DND-41 (cell line): ENCODE results near the gene EXD3.

Source experiments
- ATAC-seq: fragments of 200-7000 bp; cut with Tn5 transposase; 3 replicates; pipeline ENCODE4 v1.9.1; 2021; ENCODE audit warnings: low read depth; ENCODE audit not compliant: insufficient read depth
- DNase-seq: peaks from one replicate; pipeline ENCODE4 v3.0.0-alpha.2; 2020
- H2AFZ ChIP-seq: 2 replicates; pipeline ENCODE4 v1.6.0; 2012; ENCODE audit warnings: low read depth, low read length
- H3K27ac ChIP-seq: 2 replicates; pipeline ENCODE4 v1.5.1; 2012; ENCODE audit warnings: low read length, inconsistent platforms
- H3K27me3 ChIP-seq: fragments of 200-600 bp; sonication (generic); 2 replicates; pipeline ENCODE4 v1.6.0; 2012; ENCODE audit warnings: low read length, mild to moderate bottlenecking, inconsistent platforms; ENCODE audit not compliant: insufficient read depth, poor library complexity
- H3K36me3 ChIP-seq: 2 replicates; pipeline ENCODE4 v1.5.1; 2012; ENCODE audit warnings: low read length, inconsistent platforms; ENCODE audit not compliant: insufficient read depth
- H3K4me1 ChIP-seq: 2 replicates; pipeline ENCODE4 v1.5.1; 2012; ENCODE audit warnings: mild to moderate bottlenecking, low read length; ENCODE audit not compliant: insufficient read depth
- H3K4me2 ChIP-seq: 2 replicates; pipeline ENCODE4 v1.6.0; 2012; ENCODE audit warnings: mild to moderate bottlenecking, moderate library complexity, low read length, inconsistent platforms; ENCODE audit not compliant: insufficient read depth
- H3K4me3 ChIP-seq, 2 experiments: fragments of 200-600 bp in 1 of 2; shearing (Covaris generic) in 1 of 2; 2 replicates each; pipeline ENCODE4 v1.5.1; 2012 to 2016; ENCODE audit warnings: inconsistent platforms in 2 of 2, low read length in 2 of 2, mild to moderate bottlenecking in 2 of 2, low read depth in 1 of 2, moderate library complexity in 1 of 2
- H3K79me2 ChIP-seq: 2 replicates; pipeline ENCODE4 v1.6.0; 2012; ENCODE audit warnings: low read length, inconsistent platforms; ENCODE audit not compliant: insufficient read depth
- H3K9ac ChIP-seq: 2 replicates; pipeline ENCODE4 v1.6.0; 2012; ENCODE audit warnings: low read depth, mild to moderate bottlenecking, inconsistent platforms, low read length, moderate library complexity
- H3K9me3 ChIP-seq: 2 replicates; pipeline ENCODE4 v1.5.1; 2012; ENCODE audit warnings: low read length, moderate library complexity, mild to moderate bottlenecking, inconsistent platforms; ENCODE audit not compliant: insufficient read depth, severe bottlenecking
- H4K20me1 ChIP-seq: 2 replicates; pipeline ENCODE4 v1.6.0; 2012; ENCODE audit warnings: low read length; ENCODE audit not compliant: insufficient read depth
- EZH2 ChIP-seq: IDR thresholded peaks from 3 replicates; pipeline ENCODE4 v1.6.1; 2012; ENCODE audit warnings: borderline replicate concordance, low read depth, mild to moderate bottlenecking, moderate library complexity, low read length, inconsistent platforms; ENCODE audit not compliant: severe bottlenecking
- TF ChIP-seq, protein P1 (sequence below): IDR thresholded peaks from 2 replicates; pipeline ENCODE4 v1.5.1; 2012; ENCODE audit warnings: borderline replicate concordance, low read length, moderate library complexity, mild to moderate bottlenecking; ENCODE audit not compliant: poor library complexity, severe bottlenecking; ENCODE audit errors: extremely low read depth

Gene EXD3

DNA sequence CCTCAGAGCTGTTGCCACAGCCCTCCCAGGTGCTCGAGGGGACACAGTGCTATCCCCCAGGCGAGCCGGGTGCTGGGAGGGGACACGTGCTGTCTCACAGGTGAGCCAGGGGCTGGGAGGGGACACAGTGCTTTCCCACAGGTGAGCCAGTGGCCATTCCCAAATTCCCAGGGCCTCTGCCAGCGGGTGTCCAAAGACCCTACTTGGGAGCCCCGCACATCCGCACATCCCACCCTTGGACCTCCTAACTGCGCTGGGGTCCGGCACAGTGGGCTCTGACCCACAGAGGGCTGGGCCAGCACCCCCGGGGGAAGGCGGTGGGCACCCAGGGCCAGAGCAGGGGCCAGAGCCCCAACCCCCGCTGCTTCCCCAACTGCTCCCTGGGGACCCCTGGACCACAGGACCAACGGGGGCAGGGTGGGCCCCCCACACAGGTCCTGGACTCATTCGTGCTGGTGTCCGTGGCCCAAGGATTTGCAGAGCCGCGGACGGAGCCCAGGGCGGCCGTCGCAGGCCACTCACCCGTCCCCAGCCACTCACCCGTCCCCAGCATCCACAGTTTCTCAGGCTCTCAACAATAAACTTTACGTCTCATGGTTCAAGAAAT lies 17.9 kb downstream of the EXD3 start:
- H3K27me3 ChIP-seq = no peaks in the 10 kb centered on the region
- H3K4me2 ChIP-seq = no peak overlapping the region
- H3K4me1 ChIP-seq = no peaks in the 10 kb centered on the region
- ATAC-seq (no peak), DNase-seq (no peak)
- no peak overlapping the region for H3K27ac ChIP-seq
- H3K79me2 ChIP-seq = no peaks in the 10 kb centered on the region
- no peak overlapping the region for H3K4me3 ChIP-seq
- no peaks in the 10 kb centered on the region for H3K36me3 ChIP-seq
- no peak overlapping the region for H3K9ac ChIP-seq
- H4K20me1 ChIP-seq = no peaks in the 10 kb centered on the region
- no peak for TF ChIP-seq EZH2
- TF ChIP-seq, protein P1, sequence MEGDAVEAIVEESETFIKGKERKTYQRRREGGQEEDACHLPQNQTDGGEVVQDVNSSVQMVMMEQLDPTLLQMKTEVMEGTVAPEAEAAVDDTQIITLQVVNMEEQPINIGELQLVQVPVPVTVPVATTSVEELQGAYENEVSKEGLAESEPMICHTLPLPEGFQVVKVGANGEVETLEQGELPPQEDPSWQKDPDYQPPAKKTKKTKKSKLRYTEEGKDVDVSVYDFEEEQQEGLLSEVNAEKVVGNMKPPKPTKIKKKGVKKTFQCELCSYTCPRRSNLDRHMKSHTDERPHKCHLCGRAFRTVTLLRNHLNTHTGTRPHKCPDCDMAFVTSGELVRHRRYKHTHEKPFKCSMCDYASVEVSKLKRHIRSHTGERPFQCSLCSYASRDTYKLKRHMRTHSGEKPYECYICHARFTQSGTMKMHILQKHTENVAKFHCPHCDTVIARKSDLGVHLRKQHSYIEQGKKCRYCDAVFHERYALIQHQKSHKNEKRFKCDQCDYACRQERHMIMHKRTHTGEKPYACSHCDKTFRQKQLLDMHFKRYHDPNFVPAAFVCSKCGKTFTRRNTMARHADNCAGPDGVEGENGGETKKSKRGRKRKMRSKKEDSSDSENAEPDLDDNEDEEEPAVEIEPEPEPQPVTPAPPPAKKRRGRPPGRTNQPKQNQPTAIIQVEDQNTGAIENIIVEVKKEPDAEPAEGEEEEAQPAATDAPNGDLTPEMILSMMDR = no peak
- H2AFZ ChIP-seq = no peak overlapping the region
- no peaks in the 10 kb centered on the region for H3K9me3 ChIP-seq

DNA sequence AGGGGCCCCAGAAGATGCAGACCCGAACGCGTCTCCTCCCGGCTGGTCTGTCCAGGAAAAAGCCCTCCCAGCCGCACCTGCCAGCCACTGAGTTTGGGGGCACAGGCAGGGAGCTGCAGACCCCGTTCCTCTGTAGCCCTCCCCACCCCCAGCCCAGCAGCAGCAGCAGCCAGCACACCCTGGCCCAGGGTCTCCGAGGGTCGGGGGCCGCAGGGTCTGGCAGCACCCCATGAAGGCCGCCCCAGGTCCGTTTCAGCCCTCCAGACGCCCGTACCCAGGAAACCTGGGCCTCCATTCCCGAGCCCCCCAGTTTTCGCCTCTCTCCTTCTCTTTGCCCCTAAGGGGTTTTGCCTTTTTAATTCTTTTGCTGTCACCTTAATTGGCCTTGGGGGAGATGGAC lies 19.7 kb downstream of the EXD3 start:
- Histone ChIP-seq H3K79me2 (no peaks in the 10 kb centered on the region), H4K20me1 (no peaks in the 10 kb centered on the region), H3K27ac (no peak overlapping the region), H3K4me3 (no peak overlapping the region), H2AFZ (no peak overlapping the region), H3K9ac (no peak overlapping the region), H3K36me3 (no peaks in the 10 kb centered on the region), H3K9me3 (no peaks in the 10 kb centered on the region), H3K27me3 (no peaks in the 10 kb centered on the region), H3K4me2 (no peak overlapping the region), H3K4me1 (no peaks in the 10 kb centered on the region)
- DNase-seq (no peak), ATAC-seq (no peak)
- no peak for TF ChIP-seq EZH2

DNA sequence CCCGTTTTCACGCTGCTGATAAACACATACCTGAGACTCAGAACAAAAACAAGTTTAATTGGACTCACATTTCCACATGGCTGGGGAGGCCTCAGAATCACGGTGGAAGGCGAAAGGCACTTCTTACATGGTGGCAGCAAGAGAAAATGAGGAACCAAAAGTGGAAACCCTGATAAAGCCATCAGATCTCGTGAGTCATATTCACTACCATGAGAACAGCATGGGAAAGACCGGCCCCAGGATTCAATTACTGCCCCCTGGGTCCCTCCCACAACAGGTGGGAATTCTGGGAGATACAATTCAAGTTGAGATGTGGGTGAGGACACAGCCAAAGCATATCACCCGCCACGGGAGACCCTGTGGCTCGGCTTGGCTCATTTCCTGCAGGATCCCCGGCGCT lies 20.2 kb downstream of the EXD3 start:
- no peaks in the 10 kb centered on the region for H4K20me1 ChIP-seq
- H3K79me2 ChIP-seq = no peaks in the 10 kb centered on the region
- no peaks in the 10 kb centered on the region for H3K27me3 ChIP-seq
- no peak for DNase-seq
- no peak overlapping the region for H3K27ac ChIP-seq
- H3K4me2 ChIP-seq = no peak overlapping the region
- H2AFZ ChIP-seq = no peak overlapping the region
- ATAC-seq = no peak
- no peaks in the 10 kb centered on the region for H3K4me1 ChIP-seq
- H3K36me3 ChIP-seq = no peaks in the 10 kb centered on the region
- TF ChIP-seq EZH2 = no peak
- no peaks in the 10 kb centered on the region for H3K9me3 ChIP-seq
- no peak overlapping the region for H3K9ac ChIP-seq
- H3K4me3 ChIP-seq = no peak overlapping the region

DNA sequence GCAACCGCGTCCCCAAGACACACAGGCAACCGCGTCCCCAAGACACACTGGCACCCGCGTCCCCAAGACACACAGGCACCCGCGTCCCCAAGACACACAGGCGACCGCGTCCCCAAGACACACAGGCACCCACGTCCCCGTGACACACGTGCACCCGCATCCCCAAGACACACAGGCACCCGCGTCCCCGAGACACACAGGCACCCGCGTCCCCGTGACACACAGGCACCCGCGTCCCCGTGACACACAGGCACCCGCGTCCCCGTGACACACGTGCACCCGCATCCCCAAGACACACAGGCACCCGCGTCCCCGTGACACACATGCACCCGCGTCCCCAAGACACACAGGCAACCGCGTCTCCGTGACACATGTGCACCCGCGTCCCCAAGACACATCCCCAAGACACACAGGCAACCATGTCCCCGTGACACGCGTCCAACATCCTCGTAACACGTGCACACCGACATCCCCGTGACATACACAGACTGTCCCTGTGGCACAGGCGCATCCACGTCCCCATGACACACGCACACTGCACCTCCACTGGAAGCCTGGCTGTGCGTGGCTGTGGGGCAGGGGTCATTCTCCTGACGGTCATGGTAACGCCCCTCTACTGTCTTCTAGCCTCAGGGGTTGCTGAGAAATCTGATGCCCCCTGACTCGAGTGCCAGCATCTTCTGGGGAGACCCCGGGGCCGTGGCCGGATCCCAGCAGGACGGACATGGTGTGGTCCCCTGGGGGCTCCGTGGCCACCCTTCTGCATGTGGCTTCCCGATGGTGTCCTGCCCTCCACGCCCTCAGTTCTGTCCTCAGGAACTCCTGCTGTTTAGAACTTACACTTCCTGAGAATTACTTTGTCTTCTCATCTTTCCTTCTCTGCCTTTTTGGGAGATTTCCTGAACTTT lies 24.1 kb downstream of the EXD3 start:
- Histone ChIP-seq H2AFZ (no peak overlapping the region), H3K79me2 (no peaks in the 10 kb centered on the region), H3K36me3 (no peaks in the 10 kb centered on the region), H3K9ac (no peak overlapping the region), H3K4me3 (no peak overlapping the region), H3K27ac (no peak overlapping the region), H3K27me3 (no peaks in the 10 kb centered on the region), H3K4me2 (no peak overlapping the region), H3K9me3 (no peaks in the 10 kb centered on the region), H4K20me1 (no peaks in the 10 kb centered on the region), H3K4me1 (no peaks in the 10 kb centered on the region)
- TF ChIP-seq EZH2 = no peak
- TF ChIP-seq, protein P1 = no peak
- DNase-seq (no peak), ATAC-seq (no peak)
